Vagina (tissue), 2 donors: ENCODE results near the gene EIF4H. TPM values are rescaled to one million over a fixed set of nuclear protein-coding genes. Genes with fewer than 3 reads are reported as not detected.

ENCODE experiments used
- DNase-seq, 2 donors: peaks; one replicate each; pipeline ENCODE4 v3.0.0-alpha.2; 2017; ENCODE audit errors: extremely low spot score in 2 of 2
- H3K27ac ChIP-seq: fragments of 200-600 bp; sonication (generic); one replicate; pipeline ENCODE4 v1.5.1; 2019
- H3K27me3 ChIP-seq: fragments of 200-600 bp; sonication (generic); one replicate; pipeline ENCODE4 v1.5.1; 2019
- H3K36me3 ChIP-seq, 2 donors: fragments of 200-600 bp; sonication (generic); one replicate each; pipeline ENCODE4 v1.5.1; 2017 to 2019
- H3K4me1 ChIP-seq: fragments of 200-600 bp; sonication (generic); one replicate; pipeline ENCODE4 v1.5.1; 2019
- H3K4me3 ChIP-seq, 2 donors: fragments of 200-600 bp; sonication (generic); 1 replicate in 1 of 2; 2 replicates in 1 of 2; pipeline ENCODE4 v1.5.1; 2016 to 2019
- H3K9me3 ChIP-seq: fragments of 200-600 bp; sonication (generic); one replicate; pipeline ENCODE4 v1.5.1; 2019
- POLR2A ChIP-seq, 2 donors: fragments of 450-650 bp; IDR thresholded peaks; one replicate each; pipeline ENCODE4 v1.6.1; 2017; ENCODE audit warnings: antibody characterized with exemption in 2 of 2, mild to moderate bottlenecking in 2 of 2, moderate library complexity in 2 of 2
- POLR2AphosphoS5 ChIP-seq, 2 donors: sonication (generic); formaldehyde crosslinking; IDR thresholded peaks; one replicate each; pipeline ENCODE4 v1.9.0; 2017; ENCODE audit warnings: antibody characterized with exemption in 2 of 2, mild to moderate bottlenecking in 2 of 2, low read depth in 1 of 2; ENCODE audit not compliant: insufficient read depth in 1 of 2
- intact Hi-C: fragments of 100-400 bp; cut with DNase I; formaldehyde crosslinking; loops from one replicate; pipeline ENCODE4 v1.15.1; 2023
- total RNA-seq: library from RNA; depleted of rRNA; stranded (reverse); fragments of >200 nt; gene quantifications from one replicate; pipeline ENCODE4 v1.2.3, GENCODE V29; 2016
- TF ChIP-seq, protein P1 (sequence below), 3 experiments: fragments of 450-650 bp in 2 of 3; fragments of 200-600 bp in 1 of 3; sonication (generic) in 1 of 3; IDR thresholded peaks; one replicate each; pipeline ENCODE4 v1.5.1; 2017 to 2019; ENCODE audit warnings: antibody characterized with exemption in 3 of 3, mild to moderate bottlenecking in 2 of 3, moderate library complexity in 2 of 3

Gene EIF4H
- total RNA-seq, 1 donor from 2014 or later = 139 TPM

DNA sequence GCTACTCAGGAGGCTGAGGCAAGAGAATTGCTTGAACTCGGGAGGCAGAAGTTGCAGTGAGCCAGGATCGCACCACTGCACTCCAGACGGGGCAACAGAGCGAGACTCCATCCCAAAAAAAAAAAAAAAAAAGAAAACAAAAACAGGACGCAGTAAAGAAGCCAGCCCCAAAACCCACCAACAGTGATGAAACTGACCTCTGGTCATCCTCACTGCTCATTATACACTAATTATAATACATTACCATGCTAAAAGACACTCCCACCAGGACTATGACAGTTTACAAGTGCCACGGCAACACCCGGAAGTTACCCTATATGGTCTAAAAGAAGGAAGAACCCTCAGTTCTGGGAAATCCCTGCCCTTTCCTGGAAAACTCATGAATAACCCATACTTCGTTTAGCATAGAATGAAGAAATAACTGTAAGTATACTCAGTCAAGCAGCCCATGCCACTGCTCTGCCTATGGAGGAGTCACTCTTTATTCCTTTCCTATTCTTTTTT is 40.0 kb upstream of the EIF4H start:
- DNase-seq = no peak
- Histone ChIP-seq H3K36me3 (no peaks in the 10 kb centered on the region), H3K4me1 (no peaks in the 10 kb centered on the region), H3K9me3 (no peaks in the 10 kb centered on the region), H3K27me3 (no peaks in the 10 kb centered on the region), H3K27ac (no peak overlapping the region), H3K4me3 (no peak overlapping the region)
- intact Hi-C loops = no loop called here
- TF ChIP-seq, protein P1, sequence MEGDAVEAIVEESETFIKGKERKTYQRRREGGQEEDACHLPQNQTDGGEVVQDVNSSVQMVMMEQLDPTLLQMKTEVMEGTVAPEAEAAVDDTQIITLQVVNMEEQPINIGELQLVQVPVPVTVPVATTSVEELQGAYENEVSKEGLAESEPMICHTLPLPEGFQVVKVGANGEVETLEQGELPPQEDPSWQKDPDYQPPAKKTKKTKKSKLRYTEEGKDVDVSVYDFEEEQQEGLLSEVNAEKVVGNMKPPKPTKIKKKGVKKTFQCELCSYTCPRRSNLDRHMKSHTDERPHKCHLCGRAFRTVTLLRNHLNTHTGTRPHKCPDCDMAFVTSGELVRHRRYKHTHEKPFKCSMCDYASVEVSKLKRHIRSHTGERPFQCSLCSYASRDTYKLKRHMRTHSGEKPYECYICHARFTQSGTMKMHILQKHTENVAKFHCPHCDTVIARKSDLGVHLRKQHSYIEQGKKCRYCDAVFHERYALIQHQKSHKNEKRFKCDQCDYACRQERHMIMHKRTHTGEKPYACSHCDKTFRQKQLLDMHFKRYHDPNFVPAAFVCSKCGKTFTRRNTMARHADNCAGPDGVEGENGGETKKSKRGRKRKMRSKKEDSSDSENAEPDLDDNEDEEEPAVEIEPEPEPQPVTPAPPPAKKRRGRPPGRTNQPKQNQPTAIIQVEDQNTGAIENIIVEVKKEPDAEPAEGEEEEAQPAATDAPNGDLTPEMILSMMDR (IDR thresholded peaks at IDR 0.05) = no peak

DNA sequence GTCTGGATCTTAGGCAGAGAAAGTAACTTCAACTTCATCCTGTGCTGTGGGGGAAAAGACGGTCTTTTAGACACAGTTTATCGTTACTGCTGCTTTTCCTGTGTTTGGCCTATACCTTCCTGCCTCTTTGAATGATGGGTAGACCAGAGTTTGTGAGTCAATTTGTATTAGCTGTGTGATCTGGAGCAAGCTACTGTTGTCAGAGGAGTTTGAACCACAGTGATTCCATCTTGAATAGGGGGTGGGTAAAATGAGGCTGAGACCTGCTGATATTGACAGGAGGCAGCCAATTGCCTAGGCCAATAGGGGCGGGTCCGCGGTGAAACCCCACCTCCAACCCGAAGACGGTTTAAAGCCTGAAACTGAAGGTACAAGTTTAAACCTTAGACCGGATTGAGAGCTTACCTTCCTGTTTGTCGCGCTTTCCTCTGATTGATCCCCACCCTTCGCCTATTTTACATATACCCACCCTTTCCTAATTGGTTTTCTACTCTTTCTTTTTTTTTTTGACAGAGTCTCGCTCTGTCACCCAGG is 35.8 kb upstream of the EIF4H start:
- TF ChIP-seq POLR2AphosphoS5 (IDR thresholded peaks at IDR 0.05; ENCODE audit: insufficient read depth in 1 of 2, low read depth in 1 of 2) (no peak), POLR2A (IDR thresholded peaks at IDR 0.05) (no peak)
- TF ChIP-seq, protein P1 (IDR thresholded peaks at IDR 0.05) = no peak

DNA sequence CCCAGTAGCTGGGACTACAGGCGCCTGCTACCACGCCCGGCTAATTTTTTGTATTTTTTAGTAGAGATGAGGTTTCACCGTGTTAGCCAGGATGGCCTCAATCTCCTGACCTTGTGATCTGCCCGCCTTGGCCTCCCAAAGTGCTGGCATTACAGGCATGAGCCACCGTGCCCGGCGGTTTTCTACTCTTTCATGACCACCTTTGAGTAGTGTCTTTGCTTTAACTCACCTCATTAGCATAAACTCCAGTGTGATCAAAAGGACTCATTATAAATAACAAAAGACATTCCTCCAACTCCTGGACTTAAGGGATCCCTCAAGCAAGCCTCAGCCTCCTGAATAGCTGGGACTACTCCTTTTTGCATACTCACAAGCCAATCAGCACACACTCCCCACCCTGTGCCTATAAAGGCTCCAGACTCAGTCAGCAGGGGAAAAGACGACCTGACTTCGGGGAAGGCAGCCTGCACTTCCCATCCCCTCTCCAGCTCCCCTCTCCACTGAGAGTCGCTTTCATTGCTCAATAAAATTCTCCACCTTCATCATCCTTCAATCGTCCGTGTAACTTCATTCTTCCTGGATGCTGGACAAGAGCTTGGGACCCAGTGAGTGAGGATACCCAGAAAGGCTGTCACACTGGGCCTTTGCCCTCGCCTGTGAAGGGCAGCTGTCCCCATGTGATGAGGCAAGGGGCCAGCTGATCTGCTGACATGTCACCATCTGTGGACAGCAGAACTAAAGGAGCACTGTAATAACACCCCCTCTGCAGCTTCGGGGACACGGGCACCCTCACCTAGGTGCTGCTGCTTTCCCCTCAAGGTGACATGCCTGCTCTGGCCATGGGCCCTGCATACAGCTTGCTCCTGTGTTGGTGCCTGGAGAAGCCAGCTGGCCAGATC is 35.0 kb upstream of the EIF4H start:
- TF ChIP-seq POLR2A (IDR thresholded peaks at IDR 0.05) (no peak), POLR2AphosphoS5 (IDR thresholded peaks at IDR 0.05; ENCODE audit: insufficient read depth in 1 of 2, low read depth in 1 of 2) (no peak)
- TF ChIP-seq, protein P1 (IDR thresholded peaks at IDR 0.05) = no peak
- H3K4me1 ChIP-seq = no peaks in the 10 kb centered on the region
- no peaks in the 10 kb centered on the region for H3K9me3 ChIP-seq
- no peak overlapping the region for H3K4me3 ChIP-seq
- no peak overlapping the region for H3K27ac ChIP-seq
- H3K27me3 ChIP-seq = no peaks in the 10 kb centered on the region
- H3K36me3 ChIP-seq = no peaks in the 10 kb centered on the region
- intact Hi-C loops = loop anchor here (5.0 kb wide), 1 partner anchor 1958 kb away; no protein-coding TSS in a partner anchor
- no peak for DNase-seq

More for the DNA sequence above, 35.8 kb upstream of the EIF4H start:
- Histone ChIP-seq H3K27me3 (no peaks in the 10 kb centered on the region), H3K4me3 (no peak overlapping the region), H3K4me1 (no peaks in the 10 kb centered on the region), H3K27ac (no peak overlapping the region), H3K36me3 (no peaks in the 10 kb centered on the region), H3K9me3 (no peaks in the 10 kb centered on the region)
- intact Hi-C loops = loop anchor here (5.0 kb wide), 1 partner anchor 1959 kb away; no protein-coding TSS in a partner anchor
- DNase-seq = no peak

DNA sequence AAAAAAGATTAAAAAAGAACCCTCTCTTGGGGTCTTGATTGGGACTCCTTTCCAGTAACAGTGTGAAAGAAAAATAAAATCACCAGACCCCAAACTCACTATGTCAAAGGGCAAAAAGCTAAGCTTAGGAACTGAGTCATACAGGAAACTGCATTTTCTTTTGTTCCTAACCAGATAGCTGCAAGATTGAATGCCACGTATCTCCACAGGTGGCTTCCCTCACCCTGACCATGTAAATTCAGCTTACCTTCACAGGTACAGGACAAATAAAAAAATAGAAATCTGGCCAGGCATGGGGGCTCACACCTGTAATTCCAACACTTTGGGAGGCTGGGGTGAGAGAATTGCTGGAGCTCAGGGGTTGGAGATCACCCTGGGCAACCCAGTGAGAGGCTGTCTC is 32.5 kb upstream of the EIF4H start:
- no peaks in the 10 kb centered on the region for H3K27me3 ChIP-seq
- H3K4me1 ChIP-seq = no peaks in the 10 kb centered on the region
- TF ChIP-seq, protein P1 (IDR thresholded peaks at IDR 0.05) = no peak
- TF ChIP-seq POLR2AphosphoS5 (IDR thresholded peaks at IDR 0.05; ENCODE audit: insufficient read depth in 1 of 2, low read depth in 1 of 2) (no peak), POLR2A (IDR thresholded peaks at IDR 0.05) (no peak)
- intact Hi-C loops = no loop called here
- H3K27ac ChIP-seq = no peak overlapping the region
- no peak overlapping the region for H3K4me3 ChIP-seq
- no peaks in the 10 kb centered on the region for H3K9me3 ChIP-seq
- DNase-seq = no peak
- no peaks in the 10 kb centered on the region for H3K36me3 ChIP-seq

DNA sequence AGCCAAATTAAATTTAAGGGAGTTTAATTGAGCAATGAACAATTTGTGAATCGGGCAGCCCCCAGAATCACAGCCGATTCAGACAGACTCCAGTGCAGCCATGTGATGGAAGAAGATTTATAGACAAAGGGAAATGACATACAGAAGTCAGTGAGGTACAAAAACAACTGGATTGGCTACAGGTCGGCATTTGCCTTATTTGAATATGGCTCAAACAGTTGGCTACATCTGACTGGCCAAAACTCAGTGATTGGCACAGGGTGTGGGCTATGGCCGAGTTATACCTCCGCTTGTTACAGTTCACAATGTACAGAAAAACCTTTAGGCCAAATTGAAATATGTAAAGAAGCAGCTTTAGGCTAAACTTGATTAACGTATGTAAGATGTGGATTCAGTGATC is 30.8 kb upstream of the EIF4H start:
- TF ChIP-seq POLR2AphosphoS5 (IDR thresholded peaks at IDR 0.05; ENCODE audit: insufficient read depth in 1 of 2, low read depth in 1 of 2) (no peak), POLR2A (IDR thresholded peaks at IDR 0.05) (no peak)
- TF ChIP-seq, protein P1 (IDR thresholded peaks at IDR 0.05) = no peak
- Histone ChIP-seq H3K36me3 (no peaks in the 10 kb centered on the region), H3K4me3 (no peak overlapping the region), H3K4me1 (no peaks in the 10 kb centered on the region), H3K27me3 (no peaks in the 10 kb centered on the region), H3K27ac (no peak overlapping the region), H3K9me3 (no peaks in the 10 kb centered on the region)
- intact Hi-C loops = no loop called here
- no peak for DNase-seq
